Thymus (tissue), 11 donors: Measurements from ENCODE around the gene RIT2. TPM values are rescaled to one million over a fixed set of nuclear protein-coding genes. Genes with fewer than 3 reads are reported as not detected.

ENCODE experiments used
- DNase-seq, 9 donors: peaks; one replicate each; pipeline ENCODE4 v3.0.0-alpha.2; 2013; ENCODE audit warnings: low spot score in 9 of 9, low read depth in 6 of 9, missing footprints in 1 of 9
- H3K27ac ChIP-seq, 2 donors: one replicate each; pipeline ENCODE4 v1.5.1; 2013; ENCODE audit warnings: control low read depth in 1 of 2, low read depth in 1 of 2, low read length in 1 of 2, mild to moderate bottlenecking in 1 of 2, moderate library complexity in 1 of 2
- H3K27me3 ChIP-seq, 2 donors: one replicate each; pipeline ENCODE4 v1.5.1; 2013; ENCODE audit warnings: low read length in 1 of 2; ENCODE audit not compliant: control insufficient read depth in 2 of 2, insufficient read depth in 1 of 2
- H3K36me3 ChIP-seq, 2 donors: one replicate each; pipeline ENCODE4 v1.5.1; 2013; ENCODE audit warnings: low read length in 1 of 2, mild to moderate bottlenecking in 1 of 2, moderate library complexity in 1 of 2; ENCODE audit not compliant: control insufficient read depth in 2 of 2, insufficient read depth in 2 of 2
- H3K4me1 ChIP-seq, 2 donors: one replicate each; pipeline ENCODE4 v1.5.1; 2013; ENCODE audit warnings: low read length in 2 of 2; ENCODE audit not compliant: control insufficient read depth in 2 of 2, insufficient read depth in 2 of 2
- H3K4me3 ChIP-seq, 2 donors: one replicate each; pipeline ENCODE4 v1.5.1; 2013; ENCODE audit warnings: low read length in 2 of 2, control low read depth in 1 of 2, mild to moderate bottlenecking in 1 of 2
- H3K9me3 ChIP-seq, 2 donors: one replicate each; pipeline ENCODE4 v1.5.1; 2013; ENCODE audit warnings: low read length in 1 of 2, mild to moderate bottlenecking in 1 of 2; ENCODE audit not compliant: control insufficient read depth in 2 of 2, insufficient read depth in 1 of 2
- WGBS: extraction: QIAGEN DNeasy Blood & Tissue Kit; methylation state at CpG from one replicate; pipeline ENCODE4 v1.1.7; 2013; 5-methylcytosine and 5-hydroxymethylcytosine counted together
- polyA plus RNA-seq: library from polyadenylated mRNA; stranded (reverse); fragments of 200-250 nt; gene quantifications from one replicate; pipeline ENCODE4 v1.2.3, GENCODE V29; 2013
- total RNA-seq: library from RNA; stranded (reverse); fragments of 120-200 nt; gene quantifications from one replicate; pipeline ENCODE4 v1.2.4, GENCODE V29; 2013
- donor health status: healthy.

RIT2 gene
- total and polyA plus RNA-seq, 2 donors, result 0.16 TPM; not detected in 1

GRCh38 chr18:43068781-43069180 lies 46.7 kb downstream of the RIT2 start:
- DNase-seq, result no peak
- Histone ChIP-seq H3K4me3 (no peak overlapping the region), H3K36me3 (no peaks in the 10 kb centered on the region), H3K27me3 (no peaks in the 10 kb centered on the region), H3K27ac (no peak overlapping the region), H3K9me3 (no peaks in the 10 kb centered on the region), H3K4me1 (no peaks in the 10 kb centered on the region)
- WGBS, result 79% methylated on average over 4 of the region's 4 CpGs

- WGBS, result 91% methylated on average over 1 of the region's 1 CpG
- no peaks in the 10 kb centered on the region for H3K9me3 ChIP-seq
- DNase-seq, result no peak
- H3K27me3 ChIP-seq, result no peaks in the 10 kb centered on the region
- H3K4me3 ChIP-seq, result no peak overlapping the region
- H3K36me3 ChIP-seq, result no peaks in the 10 kb centered on the region
- H3K27ac ChIP-seq, result no peak overlapping the region
- no peaks in the 10 kb centered on the region for H3K4me1 ChIP-seq
Measured at GRCh38 chr18:43067570-43067969, 47.9 kb downstream of the RIT2 start.

- H3K27me3 ChIP-seq, result no peaks in the 10 kb centered on the region
- no peaks in the 10 kb centered on the region for H3K36me3 ChIP-seq
- no peak overlapping the region for H3K4me3 ChIP-seq
- H3K27ac ChIP-seq, result no peak overlapping the region
- WGBS, result 93% methylated on average over 6 of the region's 6 CpGs
- DNase-seq, result no peak
- no peaks in the 10 kb centered on the region for H3K9me3 ChIP-seq
- H3K4me1 ChIP-seq, result no peaks in the 10 kb centered on the region
Measured at GRCh38 chr18:43061816-43062215, 53.7 kb downstream of the RIT2 start.

GRCh38 chr18:43061318-43061717 lies 54.2 kb downstream of the RIT2 start:
- Histone ChIP-seq H3K27ac (no peak overlapping the region), H3K36me3 (no peaks in the 10 kb centered on the region), H3K4me3 (no peak overlapping the region), H3K27me3 (no peaks in the 10 kb centered on the region), H3K4me1 (no peaks in the 10 kb centered on the region), H3K9me3 (no peaks in the 10 kb centered on the region)
- DNase-seq, result no peak
- 89% methylated on average over 4 of the region's 4 CpGs for WGBS

- H3K9me3 ChIP-seq, result no peaks in the 10 kb centered on the region
- H3K27ac ChIP-seq, result no peak overlapping the region
- WGBS, result 95% methylated on average over 1 of the region's 1 CpG
- no peak overlapping the region for H3K4me3 ChIP-seq
- no peaks in the 10 kb centered on the region for H3K27me3 ChIP-seq
- DNase-seq, result no peak
- no peaks in the 10 kb centered on the region for H3K4me1 ChIP-seq
- no peaks in the 10 kb centered on the region for H3K36me3 ChIP-seq
Measured at GRCh38 chr18:43060020-43060419, 55.5 kb downstream of the RIT2 start.

GRCh38 chr18:43054815-43055519 lies 60.5 kb downstream of the RIT2 start:
- Histone ChIP-seq H3K4me3 (no peak overlapping the region), H3K4me1 (no peaks in the 10 kb centered on the region), H3K27me3 (no peaks in the 10 kb centered on the region), H3K9me3 (no peaks in the 10 kb centered on the region), H3K36me3 (no peaks in the 10 kb centered on the region), H3K27ac (no peak overlapping the region)
- WGBS, result 92% methylated on average over 7 of the region's 7 CpGs
- no peak for DNase-seq

- Histone ChIP-seq H3K9me3 (no peaks in the 10 kb centered on the region), H3K4me1 (no peaks in the 10 kb centered on the region), H3K27ac (no peak overlapping the region), H3K36me3 (no peaks in the 10 kb centered on the region), H3K4me3 (no peak overlapping the region), H3K27me3 (no peaks in the 10 kb centered on the region)
- DNase-seq, result no peak
- WGBS, result 77% methylated on average over 3 of the region's 3 CpGs
Measured at GRCh38 chr18:43049021-43049420, 66.5 kb downstream of the RIT2 start.

- WGBS, result 81% methylated on average over 2 of the region's 2 CpGs
- no peaks in the 10 kb centered on the region for H3K27me3 ChIP-seq
- DNase-seq, result no peak
Measured at GRCh38 chr18:43046322-43046721, 69.2 kb downstream of the RIT2 start.

GRCh38 chr18:43043626-43044025 lies 71.9 kb downstream of the RIT2 start:
- no peak for DNase-seq
- Histone ChIP-seq H3K27ac (no peak overlapping the region), H3K27me3 (no peaks in the 10 kb centered on the region), H3K36me3 (no peaks in the 10 kb centered on the region), H3K9me3 (no peaks in the 10 kb centered on the region), H3K4me3 (no peak overlapping the region), H3K4me1 (no peaks in the 10 kb centered on the region)
- WGBS, result 78% methylated on average over 4 of the region's 4 CpGs

More at GRCh38 chr18:43046322-43046721, 69.2 kb downstream of the RIT2 start:
- no peaks in the 10 kb centered on the region for H3K36me3 ChIP-seq
- H3K27ac ChIP-seq, result no peak overlapping the region
- no peaks in the 10 kb centered on the region for H3K4me1 ChIP-seq
- H3K9me3 ChIP-seq, result no peaks in the 10 kb centered on the region
- H3K4me3 ChIP-seq, result no peak overlapping the region
